Stimulated activated CD8-positive, alpha-beta memory T cell treated with anti-CD3 and anti-CD28 coated beads, Interleukin-12 subunit alpha, Interleukin-12 subunit beta, amount 100 ng/mL, for 4 hours (primary cell): Measurements from ENCODE around the gene MYOZ3.

ENCODE experiments used
- DNase-seq: peaks from one replicate; pipeline ENCODE4 v3.0.0-alpha.2; 2020; ENCODE audit warnings: low read depth

MYOZ3 gene

GRCh38 chr5:150642991-150643710 lies 17.9 kb upstream of the MYOZ3 start:
- DNase-seq, result no peak

DNA sequence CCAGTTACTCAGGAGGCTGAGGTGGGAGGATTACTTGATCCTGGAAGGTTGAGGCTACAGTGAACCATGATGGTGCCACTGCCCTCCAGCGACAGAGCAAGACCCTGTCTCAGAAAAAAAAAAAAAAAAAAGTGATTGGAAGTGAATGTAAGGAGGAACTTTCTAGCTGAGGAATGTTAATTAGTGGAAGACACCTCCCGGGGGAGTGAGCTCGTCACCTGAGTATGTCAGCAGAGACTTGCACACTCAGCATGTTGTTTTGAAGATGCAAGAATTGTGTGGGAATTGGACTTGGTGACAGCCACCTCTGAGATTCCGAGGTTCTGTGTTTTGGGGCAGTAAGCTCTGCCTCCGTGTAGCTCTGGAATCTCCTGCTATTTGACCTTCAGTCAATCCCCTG lies 17.0 kb upstream of the MYOZ3 start:
- no peak for DNase-seq

- DNase-seq, result no peak
Observed at GRCh38 chr5:150644514-150644913, 16.5 kb upstream of the MYOZ3 start.

- no peak for DNase-seq
Observed at GRCh38 chr5:150645070-150645700, 15.9 kb upstream of the MYOZ3 start.

- no peak for DNase-seq
Observed at GRCh38 chr5:150647275-150648251, 13.5 kb upstream of the MYOZ3 start.

DNA sequence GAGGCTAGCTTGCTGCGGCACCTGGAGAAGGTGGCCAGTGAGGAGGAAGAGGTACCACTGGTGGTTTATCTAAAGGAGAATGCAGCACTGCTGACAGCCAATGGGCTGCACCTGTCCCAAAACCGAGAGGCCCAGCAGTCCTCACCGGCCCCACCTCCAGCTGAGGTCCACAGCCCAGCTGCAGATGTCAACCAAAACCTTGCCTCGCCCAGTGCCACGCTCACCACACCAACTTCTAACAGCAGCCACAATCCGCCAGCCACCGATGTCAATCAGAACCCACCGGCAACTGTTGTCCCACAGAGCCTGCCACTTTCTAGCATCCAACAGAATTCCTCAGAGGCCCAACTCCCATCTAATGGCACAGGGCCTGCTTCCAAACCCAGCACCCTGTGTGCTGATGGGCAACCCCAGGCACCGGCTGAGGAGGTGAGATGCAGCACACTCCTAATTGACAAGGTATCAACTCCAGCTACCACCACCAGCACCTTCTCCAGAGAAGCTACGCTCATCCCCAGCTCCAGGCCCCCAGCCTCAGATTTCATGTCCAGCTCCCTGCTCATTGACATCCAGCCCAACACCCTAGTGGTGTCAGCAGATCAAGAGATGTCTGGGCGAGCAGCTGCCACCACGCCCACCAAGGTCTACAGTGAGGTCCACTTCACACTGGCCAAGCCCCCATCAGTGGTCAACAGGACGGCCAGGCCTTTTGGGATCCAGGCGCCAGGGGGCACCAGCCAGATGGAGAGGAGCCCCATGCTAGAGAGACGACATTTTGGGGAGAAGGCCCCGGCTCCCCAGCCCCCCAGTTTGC lies 12.6 kb upstream of the MYOZ3 start:
- DNase-seq, result no peak

DNA sequence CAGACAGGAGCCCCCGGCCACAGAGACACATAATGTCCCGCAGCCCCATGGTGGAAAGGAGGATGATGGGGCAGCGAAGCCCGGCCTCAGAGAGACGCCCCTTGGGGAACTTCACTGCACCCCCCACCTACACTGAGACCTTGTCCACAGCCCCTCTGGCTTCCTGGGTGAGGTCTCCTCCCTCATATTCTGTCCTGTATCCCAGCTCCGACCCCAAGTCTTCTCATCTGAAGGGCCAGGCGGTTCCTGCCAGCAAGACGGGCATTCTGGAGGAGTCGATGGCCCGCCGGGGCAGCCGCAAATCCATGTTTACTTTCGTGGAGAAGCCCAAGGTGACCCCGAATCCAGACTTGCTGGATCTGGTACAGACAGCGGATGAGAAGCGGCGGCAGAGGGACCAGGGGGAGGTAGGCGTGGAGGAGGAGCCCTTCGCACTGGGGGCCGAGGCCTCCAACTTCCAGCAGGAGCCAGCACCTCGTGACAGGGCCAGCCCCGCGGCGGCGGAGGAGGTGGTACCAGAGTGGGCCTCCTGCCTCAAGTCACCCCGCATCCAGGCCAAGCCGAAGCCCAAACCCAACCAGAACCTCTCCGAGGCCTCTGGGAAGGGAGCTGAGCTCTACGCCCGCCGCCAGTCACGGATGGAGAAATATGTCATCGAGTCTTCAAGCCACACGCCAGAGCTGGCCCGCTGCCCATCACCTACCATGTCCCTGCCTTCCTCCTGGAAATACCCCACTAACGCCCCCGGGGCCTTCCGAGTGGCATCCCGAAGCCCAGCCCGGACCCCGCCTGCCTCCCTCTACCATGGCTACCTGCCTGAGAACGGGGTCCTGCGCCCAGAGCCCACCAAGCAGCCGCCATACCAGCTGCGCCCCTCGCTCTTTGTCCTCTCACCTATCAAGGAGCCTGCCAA lies 11.7 kb upstream of the MYOZ3 start:
- no peak for DNase-seq

DNA sequence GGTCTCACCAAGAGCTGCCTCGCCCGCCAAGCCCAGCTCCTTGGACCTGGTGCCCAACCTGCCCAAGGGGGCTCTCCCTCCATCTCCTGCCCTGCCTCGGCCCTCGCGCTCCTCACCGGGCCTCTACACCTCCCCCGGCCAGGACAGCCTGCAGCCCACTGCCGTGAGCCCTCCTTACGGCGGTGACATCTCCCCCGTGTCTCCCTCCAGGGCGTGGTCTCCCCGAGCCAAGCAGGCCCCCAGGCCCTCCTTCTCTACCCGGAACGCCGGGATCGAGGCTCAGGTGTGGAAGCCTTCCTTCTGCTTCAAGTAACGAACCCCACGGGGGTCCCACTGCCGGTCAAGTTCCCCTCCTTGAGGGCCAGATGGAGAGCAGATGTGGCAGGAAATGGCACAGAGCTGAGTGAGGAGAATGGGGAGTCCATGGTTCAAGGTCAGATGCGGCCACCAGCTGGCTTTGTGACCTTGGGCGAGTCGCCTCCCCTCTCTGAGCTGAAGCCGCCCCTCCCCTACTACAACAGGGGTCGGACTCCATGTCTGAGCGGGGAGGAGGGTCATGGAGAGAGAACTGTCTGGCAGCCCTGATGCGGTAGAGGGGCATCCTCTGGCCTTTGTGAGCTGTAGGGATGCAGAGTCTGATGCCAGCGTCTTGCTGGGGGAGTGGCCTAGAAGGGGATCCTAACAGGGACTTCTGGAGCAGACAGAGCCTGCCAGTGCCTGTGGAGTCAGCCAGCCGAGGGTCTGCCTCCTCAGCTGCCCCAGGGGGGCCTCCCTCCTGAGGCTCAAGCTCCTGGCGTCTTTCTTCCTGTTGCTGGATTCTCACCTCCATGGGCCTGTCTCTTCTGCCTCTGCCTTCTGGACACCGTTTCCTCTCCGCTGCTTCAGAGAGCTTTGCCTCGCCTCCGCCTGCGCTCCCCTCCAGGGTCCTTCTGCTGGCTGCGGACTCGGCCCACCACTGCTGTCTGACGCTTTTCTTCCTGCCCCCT lies 10.7 kb upstream of the MYOZ3 start:
- no peak for DNase-seq

DNA sequence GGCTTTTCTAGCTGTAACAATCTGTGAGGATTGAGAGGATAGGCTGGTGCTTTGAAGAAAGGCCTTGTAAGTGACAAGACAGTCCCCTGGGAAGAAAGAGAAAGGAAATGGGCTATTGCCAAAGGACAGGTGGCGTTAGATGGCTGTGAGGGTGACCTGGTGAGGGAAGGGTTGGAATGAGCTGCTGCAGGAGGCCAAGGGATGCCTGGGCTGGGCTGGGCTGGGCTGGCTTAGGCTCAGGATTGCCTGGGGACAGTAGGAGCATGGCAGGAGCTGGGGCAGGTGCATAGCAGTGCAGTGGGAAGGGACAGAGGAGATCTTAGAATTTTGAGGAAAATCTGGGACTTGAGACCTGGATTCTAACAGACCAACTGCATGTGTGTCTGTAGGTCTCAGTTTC lies 9.7 kb upstream of the MYOZ3 start:
- DNase-seq, result no peak

- DNase-seq, result no peak
Observed at GRCh38 chr5:150651924-150652671, 9.0 kb upstream of the MYOZ3 start.

DNA sequence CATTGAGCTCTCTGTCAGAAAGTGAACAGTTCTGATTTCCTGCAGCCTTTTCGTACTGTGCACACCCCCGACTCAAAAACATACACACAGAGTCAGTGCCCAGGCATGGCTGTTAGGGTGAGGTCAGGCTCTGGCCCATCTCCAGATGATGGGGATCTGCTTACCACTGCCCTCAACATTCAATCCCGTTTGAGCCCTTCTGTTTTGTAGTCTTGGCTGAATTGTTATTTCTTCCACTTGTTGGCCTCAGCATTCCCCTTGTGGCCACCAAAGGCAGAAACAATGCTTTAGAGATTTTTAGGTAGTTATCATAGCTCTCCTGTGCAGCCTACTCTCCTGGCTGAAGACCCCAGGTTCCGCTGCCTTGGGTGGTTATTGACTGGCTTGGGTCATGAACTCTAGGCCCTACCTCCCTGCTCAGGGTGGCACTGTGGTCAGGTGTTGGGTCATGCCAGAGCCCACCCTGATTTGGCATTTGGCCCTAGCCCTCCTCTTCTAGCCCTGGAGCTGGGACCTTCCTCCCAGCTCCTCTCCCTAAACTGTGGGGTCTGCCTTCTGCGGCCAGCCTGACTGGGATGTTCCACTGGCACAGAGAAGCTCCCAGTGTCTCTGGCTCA lies 7.8 kb upstream of the MYOZ3 start:
- DNase-seq, result no peak

DNA sequence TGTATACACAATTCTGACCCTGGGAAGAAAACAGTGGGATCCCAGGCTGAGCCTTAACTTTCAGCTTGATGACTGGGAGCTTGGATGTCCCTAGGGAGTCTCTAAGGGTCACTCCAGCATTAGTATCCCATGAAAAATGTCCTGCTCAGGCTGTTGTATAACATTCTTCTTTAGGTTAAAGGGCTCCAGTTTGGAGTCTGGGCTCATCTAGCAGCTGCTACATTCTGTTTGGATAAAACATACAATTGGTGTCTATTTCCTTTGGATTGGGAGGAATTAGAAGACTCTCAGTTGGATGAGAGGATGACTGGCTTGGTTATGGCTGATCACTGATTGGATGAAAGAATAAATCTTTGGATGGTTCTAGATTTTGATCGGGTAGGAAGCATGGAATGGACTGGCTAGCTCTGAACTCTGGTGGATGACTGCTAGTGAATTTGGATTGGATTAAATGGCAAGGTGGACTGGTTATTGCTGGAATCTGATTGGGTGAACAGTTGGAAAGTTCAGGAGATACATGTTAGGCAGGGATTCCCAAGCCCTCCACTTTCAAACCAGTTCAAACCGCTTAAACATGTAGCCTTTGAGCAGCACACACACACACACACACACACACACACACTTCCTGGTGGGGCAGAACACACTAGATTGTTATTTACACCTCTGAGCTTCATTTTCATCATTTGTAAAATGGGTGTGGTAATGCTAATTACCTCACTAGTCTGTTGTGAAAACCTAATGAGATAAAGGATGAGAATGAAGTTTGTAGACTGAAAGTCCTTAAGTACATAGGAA lies 7.1 kb upstream of the MYOZ3 start:
- DNase-seq, result no peak

DNA sequence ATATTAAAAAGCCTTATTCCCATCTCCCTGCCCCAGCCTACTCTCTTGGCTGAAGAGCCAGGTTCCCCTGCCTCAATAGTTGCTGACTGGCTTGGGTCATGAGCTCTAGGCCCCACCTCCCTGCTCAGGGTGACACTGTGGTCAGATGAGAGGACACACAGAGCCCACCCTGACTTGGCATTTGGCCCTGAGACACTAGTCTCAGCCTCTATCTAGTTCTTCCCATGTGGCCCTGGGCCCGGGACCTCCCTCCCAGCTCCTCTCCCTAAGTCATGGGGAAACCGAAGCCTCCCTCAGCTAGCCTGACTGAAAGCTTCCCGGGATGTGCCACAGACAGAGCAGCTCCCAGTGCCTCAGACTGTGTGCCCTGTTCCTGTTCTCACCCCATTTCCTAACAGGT lies 5.8 kb upstream of the MYOZ3 start:
- DNase-seq, result no peak

DNA sequence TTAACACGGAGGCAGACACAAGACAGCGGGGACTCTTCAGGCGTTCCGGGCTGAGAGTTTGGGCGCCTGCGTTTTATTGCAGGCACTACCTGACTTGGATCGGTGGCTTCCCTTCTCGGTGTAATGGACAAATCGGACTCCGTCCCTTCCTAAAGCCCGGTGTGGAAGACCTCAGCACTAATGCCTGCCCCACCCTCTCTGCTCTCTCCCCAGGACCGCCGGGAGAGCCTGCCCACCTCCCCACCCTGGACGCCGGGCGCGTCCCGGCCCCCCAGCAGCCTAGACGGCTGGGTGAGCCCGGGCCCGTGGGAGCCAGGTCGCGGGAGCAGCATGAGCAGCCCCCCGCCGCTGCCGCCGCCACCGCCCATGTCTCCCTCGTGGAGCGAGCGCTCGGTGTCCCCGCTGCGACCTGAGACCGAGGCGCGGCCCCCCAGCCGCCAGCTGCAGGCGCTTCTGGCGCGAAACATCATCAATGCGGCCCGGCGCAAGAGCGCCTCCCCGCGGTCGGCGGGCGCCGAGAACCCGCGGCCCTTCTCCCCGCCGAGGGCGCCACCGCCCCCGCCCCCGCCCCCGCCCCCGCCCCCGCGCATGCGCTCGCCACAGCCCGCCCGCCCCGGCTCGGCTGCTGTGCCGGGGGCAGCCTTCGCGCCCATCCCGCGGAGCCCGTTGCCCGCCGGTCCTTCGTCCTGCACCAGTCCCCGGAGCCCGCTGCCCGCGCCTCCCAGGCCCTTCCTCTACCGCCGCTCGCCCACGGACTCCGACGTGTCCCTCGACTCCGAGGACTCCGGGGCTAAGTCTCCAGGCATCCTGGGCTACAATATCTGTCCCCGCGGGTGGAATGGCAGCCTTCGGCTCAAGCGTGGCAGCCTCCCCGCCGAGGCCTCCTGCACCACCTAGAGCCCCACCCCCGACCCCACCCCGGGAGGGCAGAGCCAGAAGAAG lies 4.6 kb upstream of the MYOZ3 start:
- DNase-seq, result peak; percentile 61

DNA sequence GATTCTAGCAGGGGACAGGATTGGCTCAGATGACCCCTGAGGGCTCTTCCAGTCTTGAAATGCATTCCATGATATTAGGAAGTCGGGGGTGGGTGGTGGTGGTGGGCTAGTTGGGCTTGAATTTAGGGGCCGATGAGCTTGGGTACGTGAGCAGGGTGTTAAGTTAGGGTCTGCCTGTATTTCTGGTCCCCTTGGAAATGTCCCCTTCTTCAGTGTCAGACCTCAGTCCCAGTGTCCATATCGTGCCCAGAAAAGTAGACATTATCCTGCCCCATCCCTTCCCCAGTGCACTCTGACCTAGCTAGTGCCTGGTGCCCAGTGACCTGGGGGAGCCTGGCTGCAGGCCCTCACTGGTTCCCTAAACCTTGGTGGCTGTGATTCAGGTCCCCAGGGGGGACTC lies 2.9 kb upstream of the MYOZ3 start:
- no peak for DNase-seq

- DNase-seq, result no peak
Observed at GRCh38 chr5:150658699-150659265, 2.3 kb upstream of the MYOZ3 start.
